ENCODE data around the gene VSIG1. TPM values are rescaled to one million over a fixed set of nuclear protein-coding genes. Genes with fewer than 3 reads are reported as not detected.

The VSIG1 gene
- total RNA-seq, 1 experiment from 2014 or later, result not detected

- ChIA-PET POLR2A (ENCODE audit: unreplicated experiment) (no interaction called here), CTCF (no interaction called here)
- DNase-seq, result no peak
- Histone ChIP-seq H3K27ac (no peak overlapping the region), H4K20me1 (ENCODE audit: insufficient read depth) (no peaks in the 10 kb centered on the region), H3K4me2 (no peak overlapping the region), H3K36me3 (ENCODE audit: low read depth) (no peaks in the 10 kb centered on the region), H3F3A (ENCODE audit: insufficient read depth, low read depth) (peaks cover 3% of the 10 kb centered on the region; the same call in 1 of the 2 replicates), H3K79me2 (ENCODE audit: low read depth) (no peaks in the 10 kb centered on the region), H2AFZ (no peak overlapping the region), H3K4me1 (replicated peaks; ENCODE audit: insufficient read depth) (no peaks in the 10 kb centered on the region), H3K9me3 (ENCODE audit: insufficient read depth, low read depth) (no peaks in the 10 kb centered on the region), H3K9me2 (ENCODE audit: insufficient read depth) (no peaks in the 10 kb centered on the region), H3K4me3 (no peak overlapping the region), H3K27me3 (ENCODE audit: insufficient read depth, low read depth) (no peaks in the 10 kb centered on the region)
- BruUV-seq (replicated peaks), result no TSS peak
- no peak for TF ChIP-seq CTCF (conservative IDR thresholded peaks at IDR 0.05)
- TF ChIP-seq EZH2 (IDR thresholded peaks at IDR 0.05; ENCODE audit: low read depth), result no peak
- intact Hi-C loops (cut with micrococcal nuclease; ENCODE audit: unreplicated experiment), result no loop called here
Observed at GRCh38 chrX:108126661-108127060, 81.8 kb downstream of the VSIG1 start.

GRCh38 chrX:108127152-108127551 is 82.3 kb downstream of the VSIG1 start:
- Histone ChIP-seq H3K4me3 (no peak overlapping the region), H3K4me2 (no peak overlapping the region), H3K9me3 (ENCODE audit: insufficient read depth, low read depth) (no peaks in the 10 kb centered on the region), H3K4me1 (replicated peaks; ENCODE audit: insufficient read depth) (no peaks in the 10 kb centered on the region), H2AFZ (no peak overlapping the region), H3K27ac (no peak overlapping the region), H3K9me2 (ENCODE audit: insufficient read depth) (no peaks in the 10 kb centered on the region), H3F3A (ENCODE audit: insufficient read depth, low read depth) (peaks cover 6% of the 10 kb centered on the region; the same call in 1 of the 2 replicates), H3K27me3 (ENCODE audit: insufficient read depth, low read depth) (no peaks in the 10 kb centered on the region), H3K36me3 (ENCODE audit: low read depth) (no peaks in the 10 kb centered on the region), H4K20me1 (ENCODE audit: insufficient read depth) (no peaks in the 10 kb centered on the region), H3K79me2 (ENCODE audit: low read depth) (no peaks in the 10 kb centered on the region)
- intact Hi-C loops (cut with micrococcal nuclease; ENCODE audit: unreplicated experiment), result no loop called here
- ChIA-PET CTCF (no interaction called here), POLR2A (ENCODE audit: unreplicated experiment) (no interaction called here)
- no TSS peak for BruUV-seq (replicated peaks)
- no peak for TF ChIP-seq EZH2 (IDR thresholded peaks at IDR 0.05; ENCODE audit: low read depth)
- no peak for TF ChIP-seq CTCF (conservative IDR thresholded peaks at IDR 0.05)
- no peak for DNase-seq

Other genes starting within 250 kb of the VSIG1 start
- gene MID2, start 219.2 kb upstream of the VSIG1 start, total RNA-seq (2021), result 1.0 and 1.1 TPM in 2 replicates
- gene TEX13B, start 62.7 kb upstream of the VSIG1 start, total RNA-seq (2021), result not detected in 2 replicates
- gene PSMD10, start 46.5 kb downstream of the VSIG1 start, total RNA-seq (2021), result 106 and 127 TPM in 2 replicates
- 5.8 and 9.6 TPM in 2 replicates for gene ATG4A, start 46.7 kb downstream of the VSIG1 start, total RNA-seq (2021)